Left ventricle myocardium superior (tissue), 1 donor: Measurements from ENCODE around the gene CAAP1. TPM values are rescaled to one million over a fixed set of nuclear protein-coding genes. Genes with fewer than 3 reads are reported as not detected.
"Not testable (repeated sequence)": the region's sequence is repeated elsewhere in the genome, so short reads cannot be mapped to it uniquely, and the experiment has no call there.

Experiments
- ATAC-seq: fragments of 200-7000 bp; cut with Tn5 transposase; one replicate; pipeline ENCODE4 v1.9.1; 2020; ENCODE audit warnings: mild to moderate bottlenecking, moderate library complexity
- DNase-seq: peaks from one replicate; pipeline ENCODE4 v3.0.0-alpha.2; 2020
- intact Hi-C: fragments of 100-400 bp; cut with micrococcal nuclease; formaldehyde crosslinking; loops from one replicate; pipeline ENCODE4 v1.11.0; 2022
- long read RNA-seq: library from polyadenylated mRNA; unstranded; transcript quantifications from one replicate; pipeline ENCODE4 v2.0.0, GENCODE V29; 2021
- total RNA-seq: library from RNA; stranded (reverse); fragmentation: NEBNext Ultra II Directional; extraction: Animal tissue kit (Norgen Biotek cat#: 25700); gene quantifications from one replicate; pipeline ENCODE4 v1.2.1, GENCODE V29; 2021
- donor health status: DM: no; HTN: yes; CAD: no; lungs with severe emphysema.

The CAAP1 gene
- 6.2 TPM for total RNA-seq
- long read RNA-seq, transcript CAAP1-201 (6 exons, 2,791 nt) = major isoform, 6 of 10 reads
- long read RNA-seq, partial matches to known transcripts = 0 of 10 reads
- long read RNA-seq, other reads (novel, unspliced or antisense) = 3 of 10 reads

- intact Hi-C loops = loop anchor here (5.0 kb wide), 1 partner anchor 50 kb away; no protein-coding TSS in a partner anchor
- DNase-seq = peak; percentile 96
- ATAC-seq = peak; percentile 100
These were observed at the start of gene CAAP1 for GRCh38 chr9:26892251-26893029. Gene CAAP1, minus strand, starts transcription at chr9:26892802. Its CDS starts 87 bp downstream, at chr9:26892715.

GRCh38 chr9:26940779-26941178 is 48.2 kb upstream of the CAAP1 start:
- DNase-seq = no peak
- intact Hi-C loops = loop anchor here (5.0 kb wide), 1 partner anchor 48 kb away; the partner anchor contains the start of gene CAAP1

GRCh38 chr9:26939955-26940711 is 47.5 kb upstream of the CAAP1 start:
- intact Hi-C loops = loop anchor here (5.0 kb wide), 1 partner anchor 48 kb away; the partner anchor contains the start of gene CAAP1
- DNase-seq (no peak), ATAC-seq (no peak)

More at GRCh38 chr9:26940779-26941178, 48.2 kb upstream of the CAAP1 start:
- no peak for ATAC-seq

- intact Hi-C loops = no loop called here
- DNase-seq (no peak), ATAC-seq (no peak)
These were observed 45.3 kb upstream of the CAAP1 start for GRCh38 chr9:26937816-26938371.

- intact Hi-C loops = no loop called here
- no peak for ATAC-seq
- DNase-seq = no peak
These were observed 43.2 kb upstream of the CAAP1 start for GRCh38 chr9:26935847-26936246.

- DNase-seq (no peak), ATAC-seq (no peak)
- intact Hi-C loops = no loop called here
These were observed 36.4 kb upstream of the CAAP1 start for GRCh38 chr9:26928902-26929495.

GRCh38 chr9:26925609-26926008 is 33.0 kb upstream of the CAAP1 start:
- ATAC-seq (no peak), DNase-seq (no peak)
- intact Hi-C loops = no loop called here

- intact Hi-C loops = no loop called here
- no peak for DNase-seq
- ATAC-seq = no peak
These were observed 27.1 kb upstream of the CAAP1 start for GRCh38 chr9:26919698-26920097.

GRCh38 chr9:26913138-26913668 is 20.6 kb upstream of the CAAP1 start:
- intact Hi-C loops = no loop called here
- no peak for ATAC-seq
- DNase-seq = no peak

GRCh38 chr9:26904671-26905070 is 12.1 kb upstream of the CAAP1 start:
- intact Hi-C loops = no loop called here
- ATAC-seq = no peak
- no peak for DNase-seq

- intact Hi-C loops = no loop called here
- no peak for ATAC-seq
These were observed 11.5 kb upstream of the CAAP1 start for GRCh38 chr9:26904070-26904469.

GRCh38 chr9:26893030-26893676 is 551 bp upstream of the CAAP1 start:
- DNase-seq (no peak), ATAC-seq (no peak)
- intact Hi-C loops = loop anchor here (5.0 kb wide), 1 partner anchor 49 kb away; no protein-coding TSS in a partner anchor

More at GRCh38 chr9:26904070-26904469, 11.5 kb upstream of the CAAP1 start:
- DNase-seq = no peak

GRCh38 chr9:26891726-26892125 is 876 bp downstream of the CAAP1 start:
- intact Hi-C loops = loop anchor here (5.0 kb wide), 1 partner anchor 51 kb away; no protein-coding TSS in a partner anchor
- DNase-seq = no peak
- no peak for ATAC-seq

- ATAC-seq (no peak), DNase-seq (no peak)
- intact Hi-C loops = no loop called here
These were observed 4.3 kb downstream of the CAAP1 start for GRCh38 chr9:26888271-26888670.

- intact Hi-C loops = no loop called here
- DNase-seq (no peak), ATAC-seq (no peak)
These were observed 10.4 kb downstream of the CAAP1 start for GRCh38 chr9:26882154-26882553.

GRCh38 chr9:26880262-26880661 is 12.3 kb downstream of the CAAP1 start:
- no peak for ATAC-seq
- intact Hi-C loops = no loop called here
- DNase-seq = no peak

GRCh38 chr9:26875155-26875554 is 17.4 kb downstream of the CAAP1 start:
- ATAC-seq, intact Hi-C loops, DNase-seq: not testable (repeated sequence)

- ATAC-seq = no peak
- intact Hi-C loops = no loop called here
These were observed 22.3 kb downstream of the CAAP1 start for GRCh38 chr9:26870292-26870691.

More at GRCh38 chr9:26870292-26870691, 22.3 kb downstream of the CAAP1 start:
- DNase-seq = no peak
